ENCODE measurements around the gene SLC35G6. TPM values are rescaled to one million over a fixed set of nuclear protein-coding genes. Genes with fewer than 3 reads are reported as not detected.

Gene SLC35G6
- polyA plus RNA-seq = not detected in 2 replicates

GRCh38 chr17:7481275-7481674 lies at the start of gene SLC35G6:
Gene SLC35G6 (plus strand): TSS chr17:7481446. CDS start chr17:7481517, 71 bp downstream.

DNA sequence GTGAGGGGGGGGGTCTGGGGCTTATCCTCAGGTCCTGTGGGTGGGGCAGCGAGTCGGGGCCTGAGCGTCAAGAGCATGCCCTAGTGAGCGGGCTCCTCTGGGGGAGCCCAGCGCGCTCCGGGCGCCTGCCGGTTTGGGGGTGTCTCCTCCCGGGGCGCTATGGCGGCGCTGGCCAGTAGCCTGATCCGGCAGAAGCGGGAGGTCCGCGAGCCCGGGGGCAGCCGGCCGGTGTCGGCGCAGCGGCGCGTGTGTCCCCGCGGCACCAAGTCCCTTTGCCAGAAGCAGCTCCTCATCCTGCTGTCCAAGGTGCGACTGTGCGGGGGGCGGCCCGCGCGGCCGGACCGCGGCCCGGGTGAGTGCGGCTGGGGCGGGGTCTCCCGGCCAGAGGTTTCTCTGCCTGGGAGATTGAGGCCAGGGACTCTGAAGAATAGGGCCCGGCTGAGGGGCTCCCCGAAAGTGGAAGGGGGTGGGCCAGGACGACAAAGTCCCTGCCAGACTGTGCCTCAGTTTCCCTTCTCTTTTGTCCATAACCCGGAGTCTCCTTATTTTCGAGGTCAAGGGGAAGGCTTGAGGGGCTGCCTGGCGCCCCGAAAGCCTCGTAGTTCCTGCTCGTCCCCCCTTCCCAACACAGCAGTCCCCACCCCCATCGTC lies 41.7 kb upstream of the SLC35G6 start, which contains the start of gene FGF11:
Gene FGF11 (plus strand): TSS at position 51 of the 651 bp plus-strand sequence. CDS start 109 bp downstream, at position 160.

GRCh38 chr17:7444682-7445618 lies 36.3 kb upstream of the SLC35G6 start, which contains the start of gene CHRNB1:
Gene CHRNB1 (plus strand): TSS chr17:7445061. CDS start chr17:7445128, 67 bp downstream.

GRCh38 chr17:7479213-7480088 lies 1.8 kb upstream of the SLC35G6 start, which contains the start of gene ZBTB4:
Gene ZBTB4 (minus strand): TSS chr17:7479631. CDS start chr17:7466801, 12,830 bp downstream.

GRCh38 chr17:7484067-7484918 lies 3.0 kb downstream of the SLC35G6 start, which contains the start of gene POLR2A:
Gene POLR2A (plus strand): TSS chr17:7484366.

Other genes with a start within 250 kb of the SLC35G6 start
- gene DVL2, start 246.9 kb upstream of the SLC35G6 start, polyA plus RNA-seq = 0.91 and 1.8 TPM in 2 replicates
- gene PHF23, start 242.0 kb upstream of the SLC35G6 start, polyA plus RNA-seq = 8.9 and 12.1 TPM in 2 replicates
- 235 and 613 TPM in 2 replicates for gene GABARAP, start 239.0 kb upstream of the SLC35G6 start, polyA plus RNA-seq
- gene CTDNEP1, start 229.7 kb upstream of the SLC35G6 start, polyA plus RNA-seq = 9.3 and 15.5 TPM in 2 replicates
- gene ELP5, start 229.2 kb upstream of the SLC35G6 start, polyA plus RNA-seq = 15.8 and 16.6 TPM in 2 replicates
- gene CLDN7, start 219.0 kb upstream of the SLC35G6 start, polyA plus RNA-seq = not detected in 2 replicates
- not detected in 2 replicates for gene SLC2A4, start 199.7 kb upstream of the SLC35G6 start, polyA plus RNA-seq
- gene YBX2, start 186.8 kb upstream of the SLC35G6 start, polyA plus RNA-seq = not detected in 2 replicates
- 41.6 and 47.0 TPM in 2 replicates for gene EIF5A, start 173.8 kb upstream of the SLC35G6 start, polyA plus RNA-seq
- gene GPS2, start 166.1 kb upstream of the SLC35G6 start, polyA plus RNA-seq = 42.5 and 54.6 TPM in 2 replicates
- 0.34 TPM in 1 of 2 replicates, not detected in the other for gene NEURL4, start 152.1 kb upstream of the SLC35G6 start, polyA plus RNA-seq
- gene ACAP1, start 144.9 kb upstream of the SLC35G6 start, polyA plus RNA-seq = 4.1 and 5.8 TPM in 2 replicates
- gene KCTD11, start 129.3 kb upstream of the SLC35G6 start, polyA plus RNA-seq = not detected in 2 replicates
- not detected in 2 replicates for gene TMEM95, start 126.3 kb upstream of the SLC35G6 start, polyA plus RNA-seq
- gene TNK1, start 100.4 kb upstream of the SLC35G6 start, polyA plus RNA-seq = 0.15 TPM in 1 of 2 replicates, not detected in the other
- gene PLSCR3, start 86.9 kb upstream of the SLC35G6 start, polyA plus RNA-seq = 1.3 and 1.8 TPM in 2 replicates
- gene TMEM256, start 77.3 kb upstream of the SLC35G6 start, polyA plus RNA-seq = 148 and 161 TPM in 2 replicates
- 6.6 and 13.0 TPM in 2 replicates for gene NLGN2, start 73.6 kb upstream of the SLC35G6 start, polyA plus RNA-seq
- gene SPEM1, start 61.1 kb upstream of the SLC35G6 start, polyA plus RNA-seq = not detected in 2 replicates
- not detected in 2 replicates for gene SPEM2, start 55.8 kb upstream of the SLC35G6 start, polyA plus RNA-seq
- gene SPEM3, start 52.6 kb upstream of the SLC35G6 start, polyA plus RNA-seq = not detected in 2 replicates
- gene TMEM102, start 46.0 kb upstream of the SLC35G6 start, polyA plus RNA-seq = not detected in 2 replicates
- gene FGF11, start 41.9 kb upstream of the SLC35G6 start, polyA plus RNA-seq = 1.2 and 2.0 TPM in 2 replicates
- gene CHRNB1, start 36.4 kb upstream of the SLC35G6 start, polyA plus RNA-seq = 14.7 and 16.0 TPM in 2 replicates
- gene ZBTB4, start 1.8 kb upstream of the SLC35G6 start, polyA plus RNA-seq = 9.2 and 9.5 TPM in 2 replicates
- 6.4 and 7.7 TPM in 2 replicates for gene POLR2A, start 2.9 kb downstream of the SLC35G6 start, polyA plus RNA-seq
- gene TNFSF12, start 67.6 kb downstream of the SLC35G6 start, polyA plus RNA-seq = 1.9 and 5.1 TPM in 2 replicates
- gene TNFSF13, start 77.3 kb downstream of the SLC35G6 start, polyA plus RNA-seq = 0.28 TPM in 1 of 2 replicates, not detected in the other
- 2.3 and 3.2 TPM in 2 replicates for gene SENP3, start 80.5 kb downstream of the SLC35G6 start, polyA plus RNA-seq
- gene CD68, start 98.2 kb downstream of the SLC35G6 start, polyA plus RNA-seq = 0.63 TPM in 1 of 2 replicates, not detected in the other
- gene MPDU1, start 102.4 kb downstream of the SLC35G6 start, polyA plus RNA-seq = 14.2 and 26.1 TPM in 2 replicates
- gene SOX15, start 108.6 kb downstream of the SLC35G6 start, polyA plus RNA-seq = 5.0 and 6.3 TPM in 2 replicates
- 7.1 and 20.3 TPM in 2 replicates for gene FXR2, start 133.5 kb downstream of the SLC35G6 start, polyA plus RNA-seq
- 107 and 126 TPM in 2 replicates for gene SAT2, start 146.4 kb downstream of the SLC35G6 start, polyA plus RNA-seq
- gene SHBG, start 148.7 kb downstream of the SLC35G6 start, polyA plus RNA-seq = 2.5 TPM in 1 of 2 replicates, not detected in the other
- 56.0 and 70.0 TPM in 2 replicates for gene ATP1B2, start 169.5 kb downstream of the SLC35G6 start, polyA plus RNA-seq
- 3.0 and 3.7 TPM in 2 replicates for gene TP53, start 206.0 kb downstream of the SLC35G6 start, polyA plus RNA-seq
- gene WRAP53, start 207.0 kb downstream of the SLC35G6 start, polyA plus RNA-seq = 1.1 and 1.4 TPM in 2 replicates
- 2.8 TPM in 1 of 2 replicates, not detected in the other for gene EFNB3, start 223.8 kb downstream of the SLC35G6 start, polyA plus RNA-seq
- gene DNAH2, start 236.3 kb downstream of the SLC35G6 start, polyA plus RNA-seq = 0.16 TPM in 1 of 2 replicates, not detected in the other

Data from Purkinje cell (primary cell).